Mesenchymal stem cell (in vitro differentiated cells and primary cell): ENCODE results near the gene SH3GL3.

Experiments used
- DNase-seq: peaks from one replicate; pipeline ENCODE4 v3.0.0-alpha.2; 2013
- H2AFZ ChIP-seq: one replicate; pipeline ENCODE4 v1.6.1; 2013; ENCODE audit warnings: low read depth, mild to moderate bottlenecking, control low read depth, inconsistent platforms, low read length, moderate library complexity
- H2AK5ac ChIP-seq: 2 replicates; pipeline ENCODE4 v1.6.1; 2013; ENCODE audit warnings: low read length, moderate library complexity, mild to moderate bottlenecking, inconsistent platforms; ENCODE audit not compliant: severe bottlenecking
- H2BK120ac ChIP-seq: one replicate; pipeline ENCODE4 v1.6.1; 2013; ENCODE audit warnings: low read depth, mild to moderate bottlenecking, inconsistent platforms, low read length, moderate library complexity
- H2BK12ac ChIP-seq, 2 experiments: one replicate each; pipeline ENCODE4 v1.6.1; 2013; ENCODE audit warnings: inconsistent platforms in 2 of 2, low read length in 2 of 2, mild to moderate bottlenecking in 2 of 2, moderate library complexity in 2 of 2, control low read depth in 1 of 2
- H2BK15ac ChIP-seq: one replicate; pipeline ENCODE4 v1.6.1; 2013; ENCODE audit warnings: mild to moderate bottlenecking, low read depth, inconsistent platforms; ENCODE audit not compliant: poor library complexity, severe bottlenecking
- H2BK5ac ChIP-seq: 2 replicates; pipeline ENCODE4 v1.6.1; 2013; ENCODE audit warnings: low read depth, mild to moderate bottlenecking, low read length, control low read depth, inconsistent platforms; ENCODE audit not compliant: poor library complexity, severe bottlenecking
- H3K14ac ChIP-seq, 2 experiments: one replicate each; pipeline ENCODE4 v1.6.1; 2013; ENCODE audit warnings: inconsistent platforms in 2 of 2, low read length in 2 of 2, control low read depth in 1 of 2, mild to moderate bottlenecking in 1 of 2, moderate library complexity in 1 of 2
- H3K18ac ChIP-seq, 2 experiments: one replicate each; pipeline ENCODE4 v1.6.1; 2013; ENCODE audit warnings: inconsistent platforms in 2 of 2, low read length in 2 of 2, control low read depth in 1 of 2, low read depth in 1 of 2, mild to moderate bottlenecking in 1 of 2
- H3K23ac ChIP-seq, 2 experiments: one replicate each; pipeline ENCODE4 v1.6.1; 2013; ENCODE audit warnings: inconsistent platforms in 2 of 2, low read length in 2 of 2, mild to moderate bottlenecking in 2 of 2, moderate library complexity in 2 of 2, control low read depth in 1 of 2
- H3K27ac ChIP-seq: 2 replicates; pipeline ENCODE4 v1.5.1; 2013; ENCODE audit warnings: mild to moderate bottlenecking, moderate library complexity, low read length, control low read depth, inconsistent platforms; ENCODE audit not compliant: poor library complexity, severe bottlenecking
- H3K27me3 ChIP-seq, 2 experiments: 2 replicates each; pipeline versions ENCODE4 v1.6.1 to v1.7.0; 2013; ENCODE audit warnings: low read length in 2 of 2, mild to moderate bottlenecking in 2 of 2, moderate library complexity in 2 of 2, control low read depth in 1 of 2, inconsistent platforms in 1 of 2; ENCODE audit not compliant: control insufficient read depth in 1 of 2, insufficient read depth in 1 of 2
- H3K36me3 ChIP-seq, 2 experiments: 2 replicates each; pipeline versions ENCODE4 v1.6.1 to v1.7.0; 2013; ENCODE audit warnings: low read length in 2 of 2, control low read depth in 1 of 2, inconsistent platforms in 1 of 2, low read depth in 1 of 2, mild to moderate bottlenecking in 1 of 2; ENCODE audit not compliant: insufficient read depth in 2 of 2, control insufficient read depth in 1 of 2
- H3K4ac ChIP-seq, 2 experiments: one replicate each; pipeline ENCODE4 v1.6.1; 2013; ENCODE audit warnings: inconsistent platforms in 2 of 2, low read length in 2 of 2, mild to moderate bottlenecking in 2 of 2, moderate library complexity in 2 of 2, control low read depth in 1 of 2, low read depth in 1 of 2
- H3K4me1 ChIP-seq: 2 replicates; pipeline ENCODE4 v1.6.1; 2013; ENCODE audit warnings: low read depth, low read length, control low read depth; ENCODE audit not compliant: control insufficient read depth, insufficient read depth
- H3K4me2 ChIP-seq: 2 replicates; pipeline ENCODE4 v1.6.1; 2013; ENCODE audit warnings: low read length, mild to moderate bottlenecking, inconsistent platforms; ENCODE audit not compliant: poor library complexity, severe bottlenecking
- H3K4me3 ChIP-seq, 2 experiments: 2 replicates each; pipeline versions ENCODE4 v1.5.1 to v1.7.0; 2013; ENCODE audit warnings: low read length in 2 of 2, mild to moderate bottlenecking in 2 of 2, control low read depth in 1 of 2, low read depth in 1 of 2; ENCODE audit not compliant: insufficient read depth in 1 of 2
- H3K79me1 ChIP-seq: replicated peaks from 2 replicates; pipeline ENCODE4 v1.6.1; 2013; ENCODE audit warnings: mild to moderate bottlenecking, control low read depth, low read length, inconsistent platforms; ENCODE audit not compliant: poor library complexity, severe bottlenecking
- H3K9ac ChIP-seq: 2 replicates; pipeline ENCODE4 v1.7.0; 2013; ENCODE audit warnings: mild to moderate bottlenecking, low read length, moderate library complexity
- H3K9me3 ChIP-seq: 2 replicates; pipeline ENCODE4 v1.7.0; 2013; ENCODE audit warnings: mild to moderate bottlenecking, low read length; ENCODE audit not compliant: control insufficient read depth
- H4K8ac ChIP-seq: one replicate; pipeline ENCODE4 v1.6.1; 2013; ENCODE audit warnings: inconsistent platforms, mild to moderate bottlenecking, low read length, moderate library complexity
- H4K91ac ChIP-seq: one replicate; pipeline ENCODE4 v1.6.1; 2013; ENCODE audit warnings: mild to moderate bottlenecking, low read length, inconsistent platforms
- WGBS: methylation state at CpG from one replicate; pipeline ENCODE4 v1.1.7; 2013; ENCODE audit warnings: mixed read lengths; 5-methylcytosine and 5-hydroxymethylcytosine counted together

Gene SH3GL3

DNA sequence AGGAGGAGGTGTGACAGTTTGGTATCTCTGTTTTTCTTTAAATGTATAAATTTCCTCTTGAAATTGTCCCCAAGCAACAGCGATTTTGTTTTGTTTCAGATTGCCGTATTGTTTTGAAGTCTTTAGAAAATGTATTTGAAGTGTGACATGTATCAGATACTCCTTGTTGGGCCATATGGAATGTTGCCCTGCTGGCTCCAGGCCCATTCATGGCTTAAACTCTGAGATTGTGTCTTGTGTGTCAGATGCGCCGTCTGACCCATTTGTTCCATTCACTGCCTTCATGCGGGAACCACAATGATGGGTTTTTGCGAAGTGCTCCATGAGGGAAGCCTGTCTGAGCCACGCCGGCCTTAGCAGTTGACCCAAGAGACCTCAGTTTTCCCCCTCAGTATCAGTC, 131.6 kb downstream of the SH3GL3 start:
- Histone ChIP-seq H3K14ac (no peak overlapping the region), H4K91ac (no peak overlapping the region), H2BK120ac (no peak overlapping the region), H3K4ac (no peak overlapping the region), H3K27ac (no peak overlapping the region), H3K4me2 (no peak overlapping the region), H2AK5ac (no peak overlapping the region), H4K8ac (no peak overlapping the region), H2BK5ac (no peak overlapping the region), H3K27me3 (peaks cover 5 to 11% of the 10 kb centered on the region in 2 experiments), H2AFZ (no peak overlapping the region), H2BK12ac (no peak overlapping the region), H3K9me3 (no peaks in the 10 kb centered on the region), H3K4me1 (no peaks in the 10 kb centered on the region), H3K9ac (no peak overlapping the region), H3K4me3 (no peak overlapping the region), H3K79me1 (no peaks in the 10 kb centered on the region), H3K18ac (no peak overlapping the region), H2BK15ac (no peak overlapping the region), H3K23ac (no peak overlapping the region), H3K36me3 (no peaks in the 10 kb centered on the region)
- DNase-seq, result no peak
- 92% methylated on average over 8 of the region's 8 CpGs for WGBS

DNA sequence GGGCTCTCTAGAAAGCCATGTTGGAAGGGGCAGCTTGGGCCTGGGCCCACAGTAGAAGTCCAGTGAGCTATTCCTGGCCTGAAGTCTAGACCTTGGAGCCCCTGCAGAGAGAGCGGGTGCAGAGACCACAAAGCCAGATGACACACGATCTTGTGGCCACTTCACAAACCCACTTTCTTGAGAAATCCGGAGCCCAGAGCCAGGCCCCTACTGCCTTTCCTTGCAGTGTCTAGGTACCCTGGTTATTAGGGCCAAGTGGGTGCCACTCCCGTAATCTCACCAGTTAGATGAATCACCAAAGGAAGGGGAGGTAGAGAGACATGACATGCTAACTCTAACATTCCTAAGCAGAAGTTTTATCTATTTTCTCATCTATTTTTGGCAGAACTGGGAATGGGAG, 134.2 kb downstream of the SH3GL3 start:
- no peak overlapping the region for H2BK15ac ChIP-seq
- no peak overlapping the region for H4K91ac ChIP-seq
- H3K14ac ChIP-seq, result no peak overlapping the region
- H2BK5ac ChIP-seq, result no peak overlapping the region
- no peaks in the 10 kb centered on the region for H3K9me3 ChIP-seq
- peaks cover 0 to 8% of the 10 kb centered on the region in 2 experiments for H3K27me3 ChIP-seq
- no peak overlapping the region for H3K4ac ChIP-seq
- no peak overlapping the region for H2BK120ac ChIP-seq
- no peak overlapping the region for H2BK12ac ChIP-seq
- WGBS, result 81% methylated on average over 4 of the region's 4 CpGs
- no peak overlapping the region for H3K27ac ChIP-seq
- no peak overlapping the region for H3K23ac ChIP-seq
- no peak overlapping the region for H3K4me3 ChIP-seq
- DNase-seq, result no peak
- H3K79me1 ChIP-seq, result no peaks in the 10 kb centered on the region
- no peak overlapping the region for H2AK5ac ChIP-seq
- no peak overlapping the region for H4K8ac ChIP-seq
- no peak overlapping the region for H3K18ac ChIP-seq
- no peak overlapping the region for H3K9ac ChIP-seq
- H3K36me3 ChIP-seq, result no peaks in the 10 kb centered on the region
- H2AFZ ChIP-seq, result no peak overlapping the region
- no peak overlapping the region for H3K4me2 ChIP-seq
- H3K4me1 ChIP-seq, result no peaks in the 10 kb centered on the region

DNA sequence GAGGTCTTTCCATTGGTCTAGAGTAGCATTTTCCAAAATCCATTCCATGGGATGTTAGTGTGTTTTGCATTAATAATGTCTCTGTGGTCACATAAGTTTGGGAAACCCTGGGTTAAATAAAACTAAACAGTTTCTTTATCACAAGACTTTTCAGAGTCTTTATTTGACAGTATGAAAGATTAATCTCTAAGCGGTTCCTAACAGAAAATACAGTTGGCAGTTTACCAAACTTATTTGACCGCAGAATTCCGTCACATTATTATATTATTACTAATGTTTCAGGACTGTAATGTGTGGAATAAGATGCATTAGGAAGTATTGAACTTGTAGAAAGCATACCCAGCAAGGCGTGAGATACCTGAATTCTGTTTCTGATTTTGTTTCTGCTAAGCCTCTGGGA, 135.2 kb downstream of the SH3GL3 start:
- no peak overlapping the region for H2AK5ac ChIP-seq
- no peak overlapping the region for H4K91ac ChIP-seq
- H3K27ac ChIP-seq, result no peak overlapping the region
- no peak for DNase-seq
- H2BK5ac ChIP-seq, result no peak overlapping the region
- H4K8ac ChIP-seq, result no peak overlapping the region
- no peak overlapping the region for H3K4me3 ChIP-seq
- 94% methylated on average over 1 of the region's 4 CpGs for WGBS
- no peaks in the 10 kb centered on the region for H3K36me3 ChIP-seq
- H3K4me1 ChIP-seq, result no peaks in the 10 kb centered on the region
- no peak overlapping the region for H2BK15ac ChIP-seq
- H2BK120ac ChIP-seq, result no peak overlapping the region
- H3K23ac ChIP-seq, result no peak overlapping the region
- no peak overlapping the region for H3K18ac ChIP-seq
- no peak overlapping the region for H2AFZ ChIP-seq
- no peak overlapping the region for H3K14ac ChIP-seq
- no peaks in the 10 kb centered on the region for H3K79me1 ChIP-seq
- H3K4ac ChIP-seq, result no peak overlapping the region
- H2BK12ac ChIP-seq, result no peak overlapping the region
- no peaks in the 10 kb centered on the region for H3K9me3 ChIP-seq
- H3K4me2 ChIP-seq, result no peak overlapping the region
- H3K27me3 ChIP-seq, result peaks cover 0 to 8% of the 10 kb centered on the region in 2 experiments
- no peak overlapping the region for H3K9ac ChIP-seq

GRCh38 chr15:83585601-83586335, 138.6 kb downstream of the SH3GL3 start:
- Histone ChIP-seq H3K18ac (no peak overlapping the region), H3K9me3 (no peaks in the 10 kb centered on the region), H3K27me3 (peaks cover 0 to 8% of the 10 kb centered on the region in 2 experiments), H3K79me1 (no peaks in the 10 kb centered on the region), H2BK15ac (no peak overlapping the region), H3K27ac (no peak overlapping the region), H3K36me3 (no peaks in the 10 kb centered on the region), H2BK120ac (no peak overlapping the region), H2BK5ac (no peak overlapping the region), H2AFZ (no peak overlapping the region), H3K4me2 (no peak overlapping the region), H3K9ac (no peak overlapping the region), H3K23ac (no peak overlapping the region), H2AK5ac (no peak overlapping the region), H4K91ac (no peak overlapping the region), H3K4me3 (no peak overlapping the region), H4K8ac (no peak overlapping the region), H3K4ac (no peak overlapping the region), H3K4me1 (no peaks in the 10 kb centered on the region), H3K14ac (no peak overlapping the region), H2BK12ac (no peak overlapping the region)
- 86% methylated on average over 4 of the region's 5 CpGs for WGBS
- DNase-seq, result no peak
